Loucy (cell line): ENCODE measurements around the gene TM7SF3.

ENCODE experiments used
- EZH2phosphoT487 ChIP-seq: fragments of 200-600 bp; IDR thresholded peaks from 2 replicates; pipeline ENCODE4 v1.6.1; 2018; ENCODE audit warnings: antibody characterized with exemption, mild to moderate bottlenecking, moderate library complexity, borderline replicate concordance
- TF ChIP-seq, protein P1 (sequence below): fragments of 200-600 bp; sonication (generic); conservative IDR thresholded peaks from 2 replicates; pipeline ENCODE4 v1.5.1; 2014; ENCODE audit warnings: mild to moderate bottlenecking, antibody characterized with exemption, low read length

DNA sequence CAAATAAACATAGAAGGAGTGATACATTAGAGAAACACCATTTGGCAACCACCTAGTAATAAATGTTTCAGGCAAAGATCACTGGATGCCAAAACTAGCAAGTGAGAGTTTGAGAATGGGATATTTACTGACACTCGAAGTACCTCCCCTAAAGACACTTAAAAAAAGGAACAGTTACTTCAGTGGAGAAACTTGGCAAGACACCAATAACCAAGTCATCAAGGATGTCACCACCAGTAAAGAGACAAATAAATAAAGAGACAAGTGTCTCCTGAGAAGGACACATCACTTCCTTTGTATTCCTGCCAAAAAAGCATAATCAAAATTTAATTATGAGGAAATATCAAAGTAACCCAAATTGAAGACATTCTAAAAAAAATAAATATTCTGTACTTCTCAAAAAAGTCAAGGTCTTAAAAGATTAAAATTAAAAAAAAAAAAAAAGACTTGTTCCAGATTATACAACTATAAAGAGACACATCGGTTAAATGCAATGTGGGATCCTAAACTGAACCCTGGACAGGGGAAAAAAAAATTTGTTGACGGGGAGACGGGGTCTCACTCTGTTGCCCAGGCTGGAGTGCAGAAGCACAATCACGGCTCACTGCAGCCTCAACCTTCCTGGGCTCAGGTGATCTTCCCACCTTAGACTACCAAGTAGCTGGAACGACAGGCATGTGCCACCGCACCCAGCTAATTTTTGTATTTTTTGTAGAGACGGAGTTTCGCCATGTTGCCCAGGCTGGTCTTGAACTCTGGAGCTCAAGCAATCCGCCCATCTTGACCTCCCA is 26.4 kb downstream of the TM7SF3 start:
- TF ChIP-seq, protein P1, sequence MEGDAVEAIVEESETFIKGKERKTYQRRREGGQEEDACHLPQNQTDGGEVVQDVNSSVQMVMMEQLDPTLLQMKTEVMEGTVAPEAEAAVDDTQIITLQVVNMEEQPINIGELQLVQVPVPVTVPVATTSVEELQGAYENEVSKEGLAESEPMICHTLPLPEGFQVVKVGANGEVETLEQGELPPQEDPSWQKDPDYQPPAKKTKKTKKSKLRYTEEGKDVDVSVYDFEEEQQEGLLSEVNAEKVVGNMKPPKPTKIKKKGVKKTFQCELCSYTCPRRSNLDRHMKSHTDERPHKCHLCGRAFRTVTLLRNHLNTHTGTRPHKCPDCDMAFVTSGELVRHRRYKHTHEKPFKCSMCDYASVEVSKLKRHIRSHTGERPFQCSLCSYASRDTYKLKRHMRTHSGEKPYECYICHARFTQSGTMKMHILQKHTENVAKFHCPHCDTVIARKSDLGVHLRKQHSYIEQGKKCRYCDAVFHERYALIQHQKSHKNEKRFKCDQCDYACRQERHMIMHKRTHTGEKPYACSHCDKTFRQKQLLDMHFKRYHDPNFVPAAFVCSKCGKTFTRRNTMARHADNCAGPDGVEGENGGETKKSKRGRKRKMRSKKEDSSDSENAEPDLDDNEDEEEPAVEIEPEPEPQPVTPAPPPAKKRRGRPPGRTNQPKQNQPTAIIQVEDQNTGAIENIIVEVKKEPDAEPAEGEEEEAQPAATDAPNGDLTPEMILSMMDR = no peak
- no peak for TF ChIP-seq EZH2phosphoT487
